ENCODE data around the gene YEATS4. TPM values are rescaled to one million over a fixed set of nuclear protein-coding genes. Genes with fewer than 3 reads are reported as not detected.

YEATS4 gene
- total RNA-seq, 4 donors from 2014 or later = 7.8 to 29.0 (median 14.3) TPM

GRCh38 chr12:69324797-69325466 is 34.6 kb upstream of the YEATS4 start:
- Histone ChIP-seq H3K27ac (no peak overlapping the region), H3K4me1 (no peaks in the 10 kb centered on the region), H3K36me3 (no peaks in the 10 kb centered on the region), H3K9me3 (no peaks in the 10 kb centered on the region), H3K4me3 (no peak overlapping the region), H3K27me3 (no peaks in the 10 kb centered on the region)
- DNase-seq = no peak
- no peak for TF ChIP-seq CTCF (IDR thresholded peaks at IDR 0.05)
- TF ChIP-seq POLR2A (IDR thresholded peaks at IDR 0.05) = no peak

DNA sequence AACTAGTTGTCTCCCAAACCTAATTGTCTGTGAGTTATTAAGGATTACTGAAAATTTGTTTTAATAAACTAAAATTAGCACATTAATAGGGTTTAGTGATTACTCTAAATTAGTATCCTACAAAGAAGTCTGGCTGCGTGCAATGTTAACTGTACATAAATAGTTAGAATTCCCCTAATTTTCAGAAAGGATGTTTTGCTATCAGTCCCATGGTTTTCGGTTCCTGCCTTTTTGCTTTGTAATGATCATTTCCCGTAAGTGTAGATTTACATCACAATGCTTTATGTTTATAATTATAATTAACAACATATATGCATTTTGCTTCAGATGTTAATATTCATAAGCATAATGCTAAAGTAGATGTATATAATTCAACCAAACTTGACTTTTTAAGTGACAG is 31.1 kb upstream of the YEATS4 start:
- no peaks in the 10 kb centered on the region for H3K9me3 ChIP-seq
- H3K4me3 ChIP-seq = no peak overlapping the region
- no peaks in the 10 kb centered on the region for H3K36me3 ChIP-seq
- H3K27me3 ChIP-seq = no peaks in the 10 kb centered on the region
- no peak for DNase-seq
- H3K27ac ChIP-seq = peak overlapping the region in 1 of 4 donors; percentile 25
- TF ChIP-seq CTCF (IDR thresholded peaks at IDR 0.05) = no peak
- no peak for TF ChIP-seq POLR2A (IDR thresholded peaks at IDR 0.05)
- H3K4me1 ChIP-seq = peaks cover 0 to 10% (median 2%) of the 10 kb centered on the region in 4 donors

DNA sequence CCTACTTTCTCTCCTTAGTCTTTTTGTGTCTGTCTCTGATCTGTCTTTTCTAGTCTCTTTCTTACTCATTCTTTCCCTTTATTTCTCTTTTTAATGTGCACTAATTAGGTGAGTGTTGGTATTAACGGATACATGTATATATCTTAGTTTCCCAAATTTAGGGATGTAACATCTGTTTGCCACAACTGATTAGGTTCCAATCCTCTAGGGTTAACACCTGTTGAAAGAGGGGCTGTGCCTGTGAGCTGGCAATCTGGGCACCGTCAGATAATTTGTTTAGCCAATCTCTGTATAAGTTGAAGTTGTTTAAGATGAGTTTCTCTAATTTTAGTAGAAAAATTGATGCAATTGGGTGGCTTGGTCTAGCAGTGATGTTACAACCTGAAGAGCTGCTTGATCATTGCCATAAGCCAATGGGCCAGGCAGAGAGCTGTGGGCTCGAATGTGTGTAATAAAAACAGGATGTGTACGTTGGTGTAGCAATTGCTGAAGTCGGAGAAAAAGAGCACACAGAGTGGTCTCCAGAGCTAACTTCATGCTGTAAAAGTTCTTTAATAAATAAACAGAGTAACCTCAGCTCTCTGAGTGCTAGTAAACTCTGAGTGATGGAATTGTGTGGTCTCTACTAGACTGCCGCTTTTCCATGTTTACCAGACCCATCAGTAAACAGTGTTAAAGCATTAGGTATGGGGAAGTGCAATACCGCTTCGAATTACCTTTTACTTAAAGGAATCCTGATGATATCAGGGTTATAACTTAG is 29.7 kb upstream of the YEATS4 start:
- peak in 1 of 3 donors; percentile 54 for DNase-seq
- no peaks in the 10 kb centered on the region for H3K9me3 ChIP-seq
- no peaks in the 10 kb centered on the region for H3K36me3 ChIP-seq
- TF ChIP-seq POLR2A (IDR thresholded peaks at IDR 0.05) (peak in 1 of 2 donors; percentile 23), CTCF (IDR thresholded peaks at IDR 0.05) (no peak)
- peak overlapping the region; percentile 67 to 92 (median 82) for H3K27ac ChIP-seq
- peak overlapping the region; percentile 37 to 56 (median 42) for H3K4me3 ChIP-seq
- no peaks in the 10 kb centered on the region for H3K27me3 ChIP-seq
- H3K4me1 ChIP-seq = peaks cover 0 to 10% (median 2%) of the 10 kb centered on the region in 4 donors

DNA sequence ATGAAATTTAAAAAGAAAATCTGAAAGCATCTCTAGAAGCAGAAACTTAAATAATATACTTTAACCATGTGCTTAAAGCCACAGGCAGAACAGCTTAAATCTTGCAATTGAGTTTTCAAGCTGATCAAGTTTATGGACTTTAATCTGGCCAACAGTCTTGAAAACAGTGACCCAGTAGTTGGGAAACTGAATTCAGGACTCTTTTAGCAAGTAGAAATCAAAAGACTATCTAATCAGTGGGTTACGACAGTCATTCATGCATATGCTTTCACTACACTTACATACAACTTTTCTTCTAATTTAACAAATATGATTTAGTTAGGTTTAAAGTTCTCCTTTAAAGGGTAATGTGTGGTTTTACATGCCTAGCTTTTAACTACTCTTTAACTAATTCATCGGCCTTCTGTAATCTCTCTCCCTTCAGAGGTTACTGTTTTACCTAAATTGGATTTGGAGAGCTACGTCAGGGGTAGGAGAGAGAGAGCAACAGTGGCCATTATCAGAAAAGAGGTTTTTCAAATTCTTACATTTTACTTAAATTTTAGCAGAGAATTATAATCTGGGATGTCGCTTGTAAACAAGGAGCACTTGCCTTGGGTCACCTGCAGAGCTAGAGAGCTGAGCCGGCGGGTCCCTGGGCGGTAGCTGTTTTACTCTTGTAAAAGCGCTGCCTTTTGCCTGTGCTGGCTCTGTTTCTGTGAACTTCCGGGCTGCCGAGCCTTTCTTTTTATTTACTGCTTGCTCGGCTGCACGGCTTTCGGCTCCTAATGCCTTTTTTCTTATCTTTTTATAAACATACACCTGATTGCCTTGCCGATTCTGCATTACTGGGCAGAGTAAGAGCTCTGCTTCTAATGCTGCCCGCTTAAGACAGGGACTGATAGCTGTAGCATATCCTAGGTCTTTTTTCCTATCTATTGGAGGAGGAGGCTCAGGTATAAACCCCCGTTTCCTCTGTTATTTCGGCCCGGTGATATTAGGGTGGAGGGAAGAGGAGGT is 28.8 kb upstream of the YEATS4 start:
- H3K36me3 ChIP-seq = no peaks in the 10 kb centered on the region
- H3K27ac ChIP-seq = peak overlapping the region; percentile 67 to 92 (median 82)
- no peaks in the 10 kb centered on the region for H3K27me3 ChIP-seq
- peaks cover 0 to 10% (median 2%) of the 10 kb centered on the region in 4 donors for H3K4me1 ChIP-seq
- no peaks in the 10 kb centered on the region for H3K9me3 ChIP-seq
- peak overlapping the region; percentile 37 to 56 (median 42) for H3K4me3 ChIP-seq
- no peak for TF ChIP-seq CTCF (IDR thresholded peaks at IDR 0.05)
- TF ChIP-seq POLR2A (IDR thresholded peaks at IDR 0.05) = peak; percentile 69 to 77
- DNase-seq = peak; percentile 73 to 88 (median 78)

- peaks cover 0 to 10% (median 2%) of the 10 kb centered on the region in 4 donors for H3K4me1 ChIP-seq
- no peaks in the 10 kb centered on the region for H3K9me3 ChIP-seq
- no peaks in the 10 kb centered on the region for H3K27me3 ChIP-seq
- TF ChIP-seq POLR2A (IDR thresholded peaks at IDR 0.05) = no peak
- no peak for TF ChIP-seq CTCF (IDR thresholded peaks at IDR 0.05)
- H3K4me3 ChIP-seq = peak overlapping the region; percentile 37 to 56 (median 42)
- peak overlapping the region; percentile 67 to 92 (median 82) for H3K27ac ChIP-seq
- DNase-seq = no peak
- H3K36me3 ChIP-seq = no peaks in the 10 kb centered on the region
Observed at GRCh38 chr12:69331519-69331908, 28.0 kb upstream of the YEATS4 start.
